HepG2 (cell line): Measurements from ENCODE around the gene TOP2A. TPM values are rescaled to one million over a fixed set of nuclear protein-coding genes. Genes with fewer than 3 reads are reported as not detected.

Source experiments
- BHLHE40 ChIP-seq: IDR thresholded peaks from 2 replicates; pipeline ENCODE4 v1.6.1; 2011; ENCODE audit warnings: low read length, improper control_type of control experiment
- CBX5 ChIP-seq: sonication (generic); formaldehyde crosslinking; IDR thresholded peaks from 2 replicates; pipeline ENCODE4 v1.4.0; 2020; ENCODE audit warnings: missing genetic modification reagents, borderline replicate concordance
- CEBPB ChIP-seq: IDR thresholded peaks from 2 replicates; pipeline ENCODE4 v1.6.1; 2011; ENCODE audit warnings: low read depth, low read length, improper control_type of control experiment, borderline replicate concordance
- CTCF ChIP-seq: sonication (generic); formaldehyde crosslinking; IDR thresholded peaks from 2 replicates; pipeline ENCODE4 v1.5.0; 2020; ENCODE audit warnings: mild to moderate bottlenecking, missing genetic modification reagents, moderate library complexity
- E2F2 ChIP-seq: sonication (generic); formaldehyde crosslinking; IDR thresholded peaks from 2 replicates; pipeline ENCODE4 v1.4.0; 2020; ENCODE audit warnings: missing genetic modification reagents, borderline replicate concordance
- GATAD2A ChIP-seq: IDR thresholded peaks from 2 replicates; pipeline ENCODE4 v1.6.1; 2016
- NPAS2 ChIP-seq: sonication (generic); formaldehyde crosslinking; IDR thresholded peaks from 2 replicates; pipeline ENCODE4 v1.8.0; 2022; ENCODE audit warnings: mild to moderate bottlenecking, missing genetic modification reagents, borderline replicate concordance
- NR2F2 ChIP-seq: IDR thresholded peaks from 2 replicates; pipeline ENCODE4 v1.6.1; 2012; ENCODE audit warnings: low read depth, inconsistent platforms, borderline replicate concordance
- RARA ChIP-seq: IDR thresholded peaks from 2 replicates; pipeline ENCODE4 v1.6.1; 2016; ENCODE audit warnings: missing genetic modification reagents, missing compliant biosample characterization
- RXRB ChIP-seq: IDR thresholded peaks from 2 replicates; pipeline ENCODE4 v1.6.1; 2016; ENCODE audit warnings: borderline replicate concordance, missing genetic modification reagents, missing compliant biosample characterization
- TFE3 ChIP-seq: IDR thresholded peaks from 2 replicates; pipeline ENCODE4 v1.6.1; 2016
- ZNF160 ChIP-seq: sonication (generic); formaldehyde crosslinking; IDR thresholded peaks from 2 replicates; pipeline ENCODE4 v1.8.0; 2022; ENCODE audit warnings: mild to moderate bottlenecking, inconsistent platforms, missing genetic modification reagents
- ZNF296 ChIP-seq: sonication (generic); formaldehyde crosslinking; conservative IDR thresholded peaks from 2 replicates; pipeline ENCODE4 v1.5.0; 2020; ENCODE audit warnings: mild to moderate bottlenecking, missing genetic modification reagents
- ZNF337 ChIP-seq: sonication (generic); formaldehyde crosslinking; IDR thresholded peaks from 2 replicates; pipeline ENCODE4 v1.5.1; 2020; ENCODE audit warnings: missing genetic modification reagents, low read depth, mild to moderate bottlenecking, borderline replicate concordance
- ZNF589 ChIP-seq: sonication (generic); formaldehyde crosslinking; conservative IDR thresholded peaks from 2 replicates; pipeline ENCODE4 v1.8.0; 2022; ENCODE audit warnings: mild to moderate bottlenecking, moderate library complexity, missing genetic modification reagents
- ZNF687 ChIP-seq: sonication (generic); formaldehyde crosslinking; IDR thresholded peaks from 2 replicates; pipeline ENCODE4 v1.5.1; 2020; ENCODE audit warnings: mild to moderate bottlenecking, missing genetic modification reagents, moderate library complexity
- ZNF713 ChIP-seq: sonication (generic); formaldehyde crosslinking; IDR thresholded peaks from 2 replicates; pipeline ENCODE4 v1.4.0; 2020; ENCODE audit warnings: mild to moderate bottlenecking, missing genetic modification reagents
- ZXDC ChIP-seq: sonication (generic); formaldehyde crosslinking; IDR thresholded peaks from 2 replicates; pipeline ENCODE4 v1.5.0; 2020; ENCODE audit warnings: mild to moderate bottlenecking, missing genetic modification reagents
- polyA plus RNA-seq, 8 experiments: library from polyadenylated mRNA; depleted of rRNA in 3 of 8; stranded (reverse) in 7 of 8; unstranded in 1 of 8; fragments of >200 nt; fragmentation: Illumina TruSeq in 4 of 8; extraction: Trizol in 4 of 8; gene quantifications; 2 replicates each; pipeline versions ENCODE4 v1.2.1 to v1.2.3, GENCODE V29; 2011 to 2016; ENCODE audit warnings: low read depth in 4 of 8, missing spikeins in 1 of 8, mixed read lengths in 1 of 8; ENCODE audit not compliant: insufficient read depth in 1 of 8
- total RNA-seq, 5 experiments: library from RNA; depleted of rRNA; stranded (reverse); fragments of >200 nt; fragmentation: Illumina TruSeq; extraction: Trizol; gene quantifications; 2 replicates each; pipeline ENCODE4 v1.2.3, GENCODE V29; 2016; ENCODE audit warnings: low read depth in 1 of 5

TOP2A gene
- total and polyA plus RNA-seq, 2 of the 13 experiments (the other 11 are each of a cell fraction or from before 2014, with no cell fraction given) = 108 to 327 TPM

- TF ChIP-seq CTCF (CRISPR knock-in tag) (peak; percentile 100), BHLHE40 (peak; percentile 39; the same call in 1 of the 2 replicates), ZNF160 (CRISPR knock-in tag) (no peak), ZNF337 (CRISPR knock-in tag) (no peak), ZNF589 (CRISPR knock-in tag) (no peak), NR2F2 (no peak), ZNF687 (CRISPR knock-in tag) (peak; percentile 80), NPAS2 (no peak), E2F2 (CRISPR knock-in tag) (no peak), ZNF713 (no peak), RARA (CRISPR knock-in tag) (peak; percentile 4; the same call in 1 of the 2 replicates), ZNF296 (CRISPR knock-in tag) (no peak), TFE3 (CRISPR knock-in tag) (0 out of 2 replicates have a peak, but pooled peaks have one; percentile 16), RXRB (CRISPR knock-in tag) (peak; percentile 55; the same call in 1 of the 2 replicates), GATAD2A (CRISPR knock-in tag) (peak; percentile 44; the same call in 1 of the 2 replicates), ZXDC (no peak), CBX5 (CRISPR knock-in tag) (peak; percentile 75; the same call in 1 of the 2 replicates), CEBPB (no peak)
These were observed 62.4 kb downstream of the TOP2A start (continued) for GRCh38 chr17:40355123-40355803.
